Right lung (tissue), 5 donors: Measurements from ENCODE around the gene CDKN2C. TPM values are rescaled to one million over a fixed set of nuclear protein-coding genes. Genes with fewer than 3 reads are reported as not detected.

Source experiments
- DNase-seq, 2 donors: peaks; one replicate each; pipeline ENCODE4 v3.0.0-alpha.2; 2013
- polyA plus RNA-seq, 5 donors: library from polyadenylated mRNA; unstranded; fragments of 120-200 nt; gene quantifications; one replicate each; pipeline versions ENCODE4 v1.2.1 to v1.2.3, GENCODE V29; 2013; ENCODE audit warnings: inconsistent platforms in 1 of 5, low replicate concordance in 1 of 5; ENCODE audit not compliant: insufficient read length in 5 of 5, insufficient read depth in 1 of 5

CDKN2C gene
- polyA plus RNA-seq, 5 donors, result 15.5 to 34.5 (median 25.0) TPM

DNA sequence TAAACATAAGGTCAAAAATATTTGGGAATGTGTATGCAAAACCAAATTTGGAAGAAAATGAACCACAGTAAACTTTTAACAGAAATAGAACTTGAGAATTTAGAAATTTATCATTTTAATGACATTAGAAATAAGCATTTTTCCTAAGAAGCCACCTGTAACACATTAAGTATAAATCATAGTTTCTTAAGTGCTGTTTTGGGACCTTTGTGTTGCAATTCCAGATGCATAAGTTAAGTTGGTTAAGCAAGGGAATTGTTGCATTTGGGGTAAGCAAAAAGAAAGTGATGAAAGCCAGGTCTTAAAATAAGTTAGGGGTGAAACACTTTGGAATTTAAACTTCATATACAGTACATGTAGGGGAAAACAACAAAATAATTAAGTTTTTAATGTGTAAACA is 49.8 kb downstream of the CDKN2C start:
- no peak for DNase-seq

Other genes with a start within 250 kb of the CDKN2C start
- 10 to 100 TPM; 44.6 to 61.4 (median 58.8) TPM for gene FAF1, start 10.0 kb upstream of the CDKN2C start, polyA plus RNA-seq
- not detected for gene C1orf185, start 132.0 kb downstream of the CDKN2C start, polyA plus RNA-seq